VCaP (cell line): ENCODE data around the gene PYGO2.

ENCODE experiments used
- H3K27ac ChIP-seq: fragments of 450-650 bp; 2 replicates; pipeline ENCODE4 v1.5.1; 2017
- CTCF ChIP-seq: fragments of 450-650 bp; conservative IDR thresholded peaks from 2 replicates; pipeline ENCODE4 v1.5.1; 2017; ENCODE audit warnings: mild to moderate bottlenecking, moderate library complexity

PYGO2 gene

DNA sequence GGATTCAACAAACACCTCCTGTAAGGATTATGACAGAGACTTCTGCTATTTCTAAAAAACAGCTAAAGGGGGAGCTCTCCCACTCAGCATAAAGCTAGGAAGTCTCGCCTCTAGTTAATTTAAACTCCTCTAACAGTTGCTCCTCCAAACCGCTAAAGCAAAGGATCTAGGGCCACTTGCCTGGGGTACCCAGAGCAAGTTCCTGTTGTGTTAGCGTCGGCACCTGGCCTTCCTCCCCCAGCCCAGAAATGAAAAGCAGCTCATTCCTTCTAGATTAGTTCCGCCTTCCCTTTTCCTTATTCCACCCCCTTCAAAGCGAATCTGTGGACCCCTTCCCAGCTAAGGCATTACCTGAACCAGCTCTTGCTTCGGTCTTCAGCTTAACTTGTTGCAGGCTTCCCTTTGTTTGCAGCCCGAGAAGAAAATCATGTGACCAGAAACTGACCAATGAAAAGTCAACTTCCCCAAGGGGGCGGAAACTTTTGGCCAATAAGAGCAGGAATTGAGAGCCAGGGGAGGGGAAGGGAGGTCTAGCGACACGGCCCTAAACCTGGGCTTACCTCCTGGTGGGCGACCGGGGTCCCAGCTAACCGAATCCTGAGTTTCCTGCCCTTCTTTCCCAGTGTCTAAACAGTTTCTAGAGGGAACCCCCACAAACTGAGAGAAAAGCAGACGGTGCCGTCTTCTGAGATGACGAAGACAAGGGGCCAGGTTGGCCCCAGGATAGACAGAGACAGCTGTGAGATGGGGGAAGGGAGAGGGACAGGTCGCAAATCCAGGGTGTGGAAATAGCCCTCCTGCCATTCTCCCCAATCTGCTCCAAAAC, 5.7 kb downstream of the PYGO2 start, which contains the start of gene PBXIP1:
Gene PBXIP1 (minus strand): TSS at position 382 of the 826 bp plus-strand sequence. CDS start 2,378 bp downstream, outside the sequence.
- H3K27ac ChIP-seq: peak within 1 kb of the TSS; percentile 66
- TF ChIP-seq CTCF: peak; percentile 33

DNA sequence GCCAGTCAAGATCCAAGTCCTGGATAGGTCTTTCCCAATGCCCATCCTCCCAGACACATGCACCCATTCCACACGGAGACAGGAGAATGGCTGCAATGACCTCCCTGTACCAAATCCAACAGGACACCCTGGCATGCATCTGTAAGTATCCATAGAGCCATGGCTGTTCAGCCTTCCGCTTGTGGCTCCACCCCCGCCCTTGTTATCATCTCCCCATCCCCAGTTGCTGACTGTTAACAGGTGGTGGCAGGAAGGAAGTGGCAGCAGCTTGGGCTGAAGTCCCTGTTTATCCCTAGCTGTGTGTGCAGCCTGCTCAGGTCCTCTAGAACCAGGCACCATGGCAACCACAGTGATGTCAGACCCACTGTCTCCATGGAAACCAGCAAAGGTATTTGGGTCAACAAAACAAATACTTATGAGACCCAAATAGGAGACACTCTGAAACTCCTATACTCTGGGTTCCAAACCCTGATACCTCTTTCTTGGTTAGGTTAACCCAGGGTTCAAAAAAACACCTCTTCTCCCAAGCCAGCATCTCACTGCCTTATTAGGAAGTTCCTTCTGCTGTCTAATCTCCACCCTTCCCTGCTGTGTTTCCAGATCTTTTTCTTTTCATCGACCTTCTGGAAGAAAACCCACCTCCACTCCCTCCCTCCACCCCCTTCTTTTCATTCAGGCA, 6.4 kb downstream of the PYGO2 start:
- TF ChIP-seq CTCF: no peak
- H3K27ac ChIP-seq: peak overlapping the region; percentile 66

DNA sequence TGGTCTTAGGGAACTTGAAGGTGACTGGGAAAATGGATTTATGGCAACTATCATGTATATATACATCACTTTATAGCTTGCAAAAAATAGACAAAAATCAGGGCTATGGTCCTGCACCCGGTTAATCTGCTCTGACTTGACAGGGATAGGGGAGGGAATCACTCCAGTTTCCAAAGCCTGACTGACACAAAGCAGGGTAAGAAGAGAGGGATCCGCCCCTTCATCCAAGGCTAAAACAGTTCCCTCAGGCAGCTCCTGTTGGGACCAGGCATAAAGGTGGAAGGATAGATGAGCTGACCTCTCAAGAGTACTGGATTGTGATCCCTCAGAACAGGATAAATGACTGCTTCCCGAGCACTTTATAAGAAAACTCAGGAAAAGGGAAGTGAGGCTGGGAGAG, 7.0 kb downstream of the PYGO2 start:
- H3K27ac ChIP-seq: no peak overlapping the region
- no peak for TF ChIP-seq CTCF

GRCh38 chr1:154953611-154954038, 8.0 kb downstream of the PYGO2 start:
- H3K27ac ChIP-seq: no peak overlapping the region
- TF ChIP-seq CTCF: no peak

GRCh38 chr1:154952664-154953063, 8.9 kb downstream of the PYGO2 start:
- no peak overlapping the region for H3K27ac ChIP-seq
- no peak for TF ChIP-seq CTCF

DNA sequence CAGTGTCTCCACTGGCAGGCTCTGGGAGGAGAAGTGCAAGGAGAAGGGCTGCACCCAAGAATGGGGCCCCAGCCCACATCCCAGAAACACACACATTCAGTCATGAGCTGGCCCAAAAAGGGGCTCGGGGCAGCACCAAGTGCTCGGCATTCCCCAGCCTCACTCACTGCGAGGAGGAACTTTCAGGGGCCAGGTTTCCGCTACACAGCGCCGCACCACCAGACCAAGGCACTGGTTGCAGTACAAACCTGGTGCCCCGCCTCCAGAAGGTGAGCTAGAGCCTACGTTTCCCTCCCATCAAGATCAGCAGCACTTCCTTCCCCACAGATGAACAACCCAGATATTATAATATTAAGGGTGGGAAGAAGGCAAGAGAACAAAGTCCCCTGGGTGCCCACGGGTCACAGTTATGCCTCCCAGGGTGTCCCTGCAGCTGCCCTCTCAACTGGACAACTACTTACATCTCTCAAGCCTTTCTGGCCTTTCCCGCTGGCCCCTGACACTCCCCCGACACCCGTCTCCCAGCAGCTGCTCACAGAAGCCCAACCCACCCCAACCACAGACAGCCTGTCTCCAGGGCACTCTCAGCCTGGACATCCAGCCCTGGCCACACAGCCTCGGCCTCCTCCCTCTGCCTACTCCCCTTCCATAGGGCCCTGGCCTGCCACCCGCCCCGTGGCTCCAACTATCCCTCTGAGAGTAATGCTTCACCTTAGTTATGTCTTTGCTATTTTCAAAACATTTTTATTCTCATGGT, 9.5 kb downstream of the PYGO2 start:
- no peak for TF ChIP-seq CTCF
- H3K27ac ChIP-seq: no peak overlapping the region

- TF ChIP-seq CTCF: no peak
- no peak overlapping the region for H3K27ac ChIP-seq
Observed at GRCh38 chr1:154948079-154948478, 13.5 kb downstream of the PYGO2 start.
